ENCODE results near the gene DCAF12. TPM values are rescaled to one million over a fixed set of nuclear protein-coding genes. Genes with fewer than 3 reads are reported as not detected.

The DCAF12 gene
- total RNA-seq, 6 donors from 2014 or later, result 17.8 to 41.0 (median 34.0) TPM

DNA sequence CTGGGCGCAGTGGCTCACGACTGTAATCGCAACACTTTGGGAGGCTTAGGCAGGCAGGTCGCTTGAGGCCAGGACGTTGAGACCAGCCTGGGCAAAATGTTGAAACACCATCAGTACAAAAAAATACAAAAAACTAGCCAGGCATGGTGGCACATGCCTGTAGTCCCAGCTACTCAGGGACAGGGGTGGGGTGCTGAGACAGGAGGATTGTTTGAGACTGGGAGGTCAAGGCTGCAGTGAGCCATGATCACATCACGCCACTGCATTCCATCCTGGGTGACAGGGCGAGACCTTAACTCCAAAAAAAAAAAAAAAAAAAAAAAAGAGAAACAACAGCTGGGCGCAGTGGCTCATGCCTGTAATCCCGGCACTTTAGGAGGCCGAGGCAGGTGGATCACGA is 23.7 kb downstream of the DCAF12 start:
- no peaks in the 10 kb centered on the region for H3K9me3 ChIP-seq
- no peak overlapping the region for H3K4me3 ChIP-seq
- no peak overlapping the region for H3K27ac ChIP-seq
- 92 to 97% methylated on average over 11 of the region's 11 CpGs for WGBS, 2 donors
- TF ChIP-seq POLR2A (IDR thresholded peaks at IDR 0.05), result no peak
- TF ChIP-seq POLR2AphosphoS5 (IDR thresholded peaks at IDR 0.05), result no peak
- TF ChIP-seq EP300 (IDR thresholded peaks at IDR 0.05), result no peak
- TF ChIP-seq, protein P1, sequence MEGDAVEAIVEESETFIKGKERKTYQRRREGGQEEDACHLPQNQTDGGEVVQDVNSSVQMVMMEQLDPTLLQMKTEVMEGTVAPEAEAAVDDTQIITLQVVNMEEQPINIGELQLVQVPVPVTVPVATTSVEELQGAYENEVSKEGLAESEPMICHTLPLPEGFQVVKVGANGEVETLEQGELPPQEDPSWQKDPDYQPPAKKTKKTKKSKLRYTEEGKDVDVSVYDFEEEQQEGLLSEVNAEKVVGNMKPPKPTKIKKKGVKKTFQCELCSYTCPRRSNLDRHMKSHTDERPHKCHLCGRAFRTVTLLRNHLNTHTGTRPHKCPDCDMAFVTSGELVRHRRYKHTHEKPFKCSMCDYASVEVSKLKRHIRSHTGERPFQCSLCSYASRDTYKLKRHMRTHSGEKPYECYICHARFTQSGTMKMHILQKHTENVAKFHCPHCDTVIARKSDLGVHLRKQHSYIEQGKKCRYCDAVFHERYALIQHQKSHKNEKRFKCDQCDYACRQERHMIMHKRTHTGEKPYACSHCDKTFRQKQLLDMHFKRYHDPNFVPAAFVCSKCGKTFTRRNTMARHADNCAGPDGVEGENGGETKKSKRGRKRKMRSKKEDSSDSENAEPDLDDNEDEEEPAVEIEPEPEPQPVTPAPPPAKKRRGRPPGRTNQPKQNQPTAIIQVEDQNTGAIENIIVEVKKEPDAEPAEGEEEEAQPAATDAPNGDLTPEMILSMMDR (IDR thresholded peaks at IDR 0.05), result no peak
- ATAC-seq (ENCODE audit: low FRiP score in 2 of 2) (no peak), DNase-seq (no peak)
- H3K4me1 ChIP-seq, result no peaks in the 10 kb centered on the region
- peaks cover 51 to 95% (median 78%) of the 10 kb centered on the region in 4 donors for H3K36me3 ChIP-seq
- H3K27me3 ChIP-seq, result no peaks in the 10 kb centered on the region

DNA sequence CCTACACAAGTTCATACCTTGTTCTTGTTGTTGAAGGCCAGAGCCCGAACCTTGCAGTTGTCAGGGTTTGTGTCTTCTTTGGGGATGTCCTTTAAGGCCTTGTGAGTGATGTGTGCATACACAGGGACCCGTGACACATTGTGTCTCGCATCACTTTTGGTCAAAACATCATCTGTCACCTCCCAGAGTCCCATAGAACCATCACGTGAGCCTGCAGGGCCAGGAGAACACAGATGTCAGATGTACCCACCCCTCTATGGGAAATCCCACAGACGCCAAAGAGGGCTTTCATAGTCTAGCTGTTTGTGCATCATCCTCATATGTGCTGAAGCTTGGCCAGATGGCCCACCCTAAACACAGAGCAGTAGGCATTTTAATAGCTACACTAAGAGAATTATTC is 28.2 kb downstream of the DCAF12 start:
- no peak for ATAC-seq (ENCODE audit: low FRiP score in 2 of 2)
- no peaks in the 10 kb centered on the region for H3K4me1 ChIP-seq
- H3K4me3 ChIP-seq, result no peak overlapping the region
- TF ChIP-seq EP300 (IDR thresholded peaks at IDR 0.05) (no peak), POLR2AphosphoS5 (IDR thresholded peaks at IDR 0.05) (no peak), POLR2A (IDR thresholded peaks at IDR 0.05) (no peak)
- TF ChIP-seq, protein P1 (IDR thresholded peaks at IDR 0.05), result no peak
- H3K27me3 ChIP-seq, result no peaks in the 10 kb centered on the region
- H3K27ac ChIP-seq, result no peak overlapping the region
- no peak for DNase-seq
- 74 to 92% methylated on average over 5 of the region's 5 CpGs for WGBS, 2 donors
- H3K36me3 ChIP-seq, result peaks cover 46 to 95% (median 81%) of the 10 kb centered on the region in 4 donors
- H3K9me3 ChIP-seq, result no peaks in the 10 kb centered on the region

DNA sequence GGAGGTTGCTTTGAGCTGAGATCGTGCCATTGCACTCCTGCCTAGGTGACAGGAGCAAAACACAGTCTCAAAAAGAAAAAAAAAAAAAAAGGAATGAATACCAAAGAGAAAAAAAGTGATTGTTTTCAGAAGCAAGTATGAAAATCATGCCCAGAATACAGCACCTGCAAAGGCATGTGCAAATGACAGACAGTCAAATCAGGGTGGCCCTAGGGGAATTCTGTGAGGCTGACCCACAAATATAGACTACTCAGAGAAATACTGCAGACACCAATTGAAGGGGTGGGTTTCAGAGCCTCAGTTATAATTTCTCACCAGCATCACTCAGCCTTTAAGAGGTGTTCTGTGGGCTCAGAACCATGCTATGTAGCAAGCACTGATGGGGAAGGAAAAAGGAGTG is 28.6 kb downstream of the DCAF12 start:
- 96 to 100% methylated on average over 1 of the region's 1 CpG for WGBS, 2 donors
- Histone ChIP-seq H3K9me3 (no peaks in the 10 kb centered on the region), H3K4me1 (no peaks in the 10 kb centered on the region), H3K36me3 (peaks cover 47 to 95% (median 81%) of the 10 kb centered on the region in 4 donors), H3K4me3 (no peak overlapping the region), H3K27me3 (no peaks in the 10 kb centered on the region), H3K27ac (no peak overlapping the region)
- no peak for DNase-seq
- no peak for TF ChIP-seq POLR2AphosphoS5 (IDR thresholded peaks at IDR 0.05)
- TF ChIP-seq POLR2A (IDR thresholded peaks at IDR 0.05), result no peak
- TF ChIP-seq EP300 (IDR thresholded peaks at IDR 0.05), result no peak
- TF ChIP-seq, protein P1 (IDR thresholded peaks at IDR 0.05), result no peak
- ATAC-seq (ENCODE audit: low FRiP score in 2 of 2), result no peak

DNA sequence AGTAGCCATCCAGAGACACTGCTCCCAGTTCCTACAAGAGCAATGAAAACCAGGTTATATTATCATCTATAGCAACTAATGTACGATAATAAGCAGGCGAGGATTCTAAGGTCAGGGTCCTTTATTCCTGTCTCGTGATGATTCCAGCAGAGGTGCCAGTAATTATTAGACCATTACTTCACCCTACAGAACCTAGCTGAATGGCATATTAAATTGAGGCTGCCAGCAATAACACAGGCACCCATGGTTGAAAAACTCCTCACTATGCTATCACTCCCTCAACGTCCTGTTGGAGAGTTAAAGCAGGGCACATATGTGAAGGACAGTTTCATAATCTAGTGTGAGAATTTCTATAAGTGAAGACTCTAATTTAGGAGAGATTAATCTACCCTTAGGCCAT is 29.7 kb downstream of the DCAF12 start:
- H3K9me3 ChIP-seq, result no peaks in the 10 kb centered on the region
- no peak overlapping the region for H3K27ac ChIP-seq
- TF ChIP-seq, protein P1 (IDR thresholded peaks at IDR 0.05), result no peak
- TF ChIP-seq POLR2A (IDR thresholded peaks at IDR 0.05) (no peak), POLR2AphosphoS5 (IDR thresholded peaks at IDR 0.05) (no peak), EP300 (IDR thresholded peaks at IDR 0.05) (no peak)
- no peak overlapping the region for H3K4me3 ChIP-seq
- no peaks in the 10 kb centered on the region for H3K4me1 ChIP-seq
- 88 to 96% methylated on average over 4 of the region's 4 CpGs for WGBS, 2 donors
- H3K27me3 ChIP-seq, result no peaks in the 10 kb centered on the region
- DNase-seq (no peak), ATAC-seq (ENCODE audit: low FRiP score in 2 of 2) (no peak)
- H3K36me3 ChIP-seq, result peaks cover 44 to 90% (median 84%) of the 10 kb centered on the region in 4 donors

DNA sequence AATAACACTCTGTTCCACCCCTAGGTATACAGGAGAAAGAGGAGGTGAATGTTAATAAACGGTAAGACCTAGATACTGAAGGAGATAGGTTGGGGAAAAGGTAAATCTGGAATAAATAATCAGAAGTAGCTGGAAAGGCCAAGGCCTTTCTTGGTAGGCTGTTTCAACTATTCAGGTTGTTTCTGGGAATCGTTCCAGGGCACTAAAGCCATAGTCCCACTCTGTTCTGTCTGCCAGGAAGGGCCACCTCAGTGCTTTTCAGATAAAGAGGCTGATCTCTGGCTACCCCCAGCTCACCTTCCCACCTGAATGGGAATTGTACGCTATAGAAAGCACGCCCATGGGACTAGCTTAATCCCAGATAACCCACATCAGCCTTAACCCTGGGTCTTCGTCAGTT is 32.9 kb downstream of the DCAF12 start:
- Histone ChIP-seq H3K27ac (no peak overlapping the region), H3K9me3 (no peaks in the 10 kb centered on the region), H3K27me3 (no peaks in the 10 kb centered on the region), H3K36me3 (peaks cover 60 to 100% (median 88%) of the 10 kb centered on the region in 4 donors), H3K4me3 (no peak overlapping the region), H3K4me1 (no peaks in the 10 kb centered on the region)
- TF ChIP-seq EP300 (IDR thresholded peaks at IDR 0.05), result no peak
- TF ChIP-seq POLR2AphosphoS5 (IDR thresholded peaks at IDR 0.05), result no peak
- TF ChIP-seq POLR2A (IDR thresholded peaks at IDR 0.05), result no peak
- TF ChIP-seq, protein P1 (IDR thresholded peaks at IDR 0.05), result no peak
- WGBS, 2 donors, result 93 to 98% methylated on average over 5 of the region's 5 CpGs
- DNase-seq (no peak), ATAC-seq (ENCODE audit: low FRiP score in 2 of 2) (no peak)
